Hepatic stellate cell (primary cell): Measurements from ENCODE around the gene SGCA.

Experiments used
- DNase-seq: peaks from one replicate; pipeline ENCODE4 v3.0.0; 2011; ENCODE audit warnings: low spot score

SGCA gene

GRCh38 chr17:50182783-50183420 lies 17.1 kb downstream of the SGCA start:
- DNase-seq, result no peak

GRCh38 chr17:50183421-50183994 lies 17.7 kb downstream of the SGCA start:
- no peak for DNase-seq

GRCh38 chr17:50184064-50184463 lies 18.3 kb downstream of the SGCA start:
- no peak for DNase-seq

- no peak for DNase-seq
Observed at GRCh38 chr17:50184611-50185398, 19.0 kb downstream of the SGCA start.

GRCh38 chr17:50185631-50186471 lies 20.0 kb downstream of the SGCA start:
- no peak for DNase-seq

GRCh38 chr17:50186661-50187393 lies 21.0 kb downstream of the SGCA start:
- DNase-seq, result no peak

- DNase-seq, result no peak
Observed at GRCh38 chr17:50187394-50187725, 21.6 kb downstream of the SGCA start.

GRCh38 chr17:50187751-50188530 lies 22.1 kb downstream of the SGCA start:
- DNase-seq, result no peak

GRCh38 chr17:50188531-50188920 lies 22.7 kb downstream of the SGCA start:
- DNase-seq, result no peak

- DNase-seq, result no peak
Observed at GRCh38 chr17:50188921-50189549, 23.2 kb downstream of the SGCA start.

- no peak for DNase-seq
Observed at GRCh38 chr17:50189550-50190292, 23.9 kb downstream of the SGCA start.

GRCh38 chr17:50190293-50190602 lies 24.4 kb downstream of the SGCA start:
- no peak for DNase-seq

- no peak for DNase-seq
Observed at GRCh38 chr17:50190603-50191358, 25.0 kb downstream of the SGCA start.

- DNase-seq, result no peak
Observed at GRCh38 chr17:50191359-50192143, 25.7 kb downstream of the SGCA start.

GRCh38 chr17:50192144-50192617 lies 26.4 kb downstream of the SGCA start:
- DNase-seq, result no peak

- no peak for DNase-seq
Observed at GRCh38 chr17:50192618-50193291, 26.9 kb downstream of the SGCA start.

- no peak for DNase-seq
Observed at GRCh38 chr17:50194140-50194933, 28.5 kb downstream of the SGCA start.
